ENCODE data around the gene MARCHF7. TPM values are rescaled to one million over a fixed set of nuclear protein-coding genes. Genes with fewer than 3 reads are reported as not detected.
"Not testable (repeated sequence)": the region's sequence is repeated elsewhere in the genome, so short reads cannot be mapped to it uniquely, and the experiment has no call there.

The MARCHF7 gene
- total RNA-seq, 1 experiment from 2014 or later = 90.7 TPM

DNA sequence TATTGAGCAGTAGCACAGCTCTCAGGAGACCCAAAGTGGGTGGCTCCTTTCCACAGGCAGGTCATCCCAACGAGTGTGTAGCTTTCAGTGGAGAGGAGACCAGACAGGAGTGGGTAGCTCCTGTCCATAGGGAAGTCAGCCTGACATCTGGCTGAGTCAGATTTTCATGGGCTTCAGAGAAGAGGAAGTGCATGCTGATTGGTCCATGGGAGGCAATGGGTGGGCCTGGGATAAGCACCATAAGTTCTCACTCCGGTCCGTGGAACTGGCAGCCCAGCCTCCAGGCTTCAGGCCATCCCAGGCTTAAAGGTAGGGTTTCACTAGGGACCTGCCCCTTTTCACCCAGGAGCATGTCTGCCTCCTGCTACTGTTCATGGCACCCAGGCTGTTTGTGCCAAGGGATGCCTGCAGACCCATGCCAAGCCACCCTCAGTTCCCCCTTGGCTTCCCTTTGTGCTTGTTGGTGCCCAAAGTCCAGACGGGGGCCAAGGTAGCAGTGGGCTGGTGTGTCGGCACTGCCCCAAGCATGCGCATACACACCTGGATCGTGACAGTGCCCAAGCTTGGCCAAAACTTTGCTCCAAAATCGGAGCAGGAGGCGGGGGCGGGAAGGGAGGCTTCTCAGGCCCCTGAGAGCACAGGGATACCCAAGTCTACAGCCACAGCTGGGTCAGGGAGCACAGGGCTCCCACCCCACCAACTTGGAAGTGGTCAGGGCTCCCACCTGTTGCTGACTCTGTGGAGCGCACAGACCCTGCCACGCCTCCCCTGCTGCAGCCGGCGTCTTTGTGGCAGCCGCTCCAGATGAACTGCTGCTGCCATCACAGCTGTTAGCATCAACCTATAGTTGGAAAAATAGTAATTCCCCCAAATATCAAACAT lies 26.4 kb downstream of the MARCHF7 start:
- no peak overlapping the region for H3K4me3 Mint-ChIP-seq (ENCODE audit: unreplicated experiment)
- Histone ChIP-seq H3K9me3 (no peaks in the 10 kb centered on the region), H3K4me3 (ENCODE audit: low read depth, low read length) (no peak overlapping the region), H3K36me3 (ENCODE audit: control insufficient read depth, insufficient read depth, low read length) (peaks cover 8% of the 10 kb centered on the region), H3K4me1 (no peaks in the 10 kb centered on the region), H3K27me3 (replicated peaks; ENCODE audit: control insufficient read depth, insufficient read depth, low read length) (no peaks in the 10 kb centered on the region)
- H3K36me3 Mint-ChIP-seq (ENCODE audit: insufficient read depth, unreplicated experiment) = peaks cover 76% of the 10 kb centered on the region
- no peaks in the 10 kb centered on the region for H3K4me1 Mint-ChIP-seq (ENCODE audit: low read depth, unreplicated experiment)
- H3K9me3 Mint-ChIP-seq (ENCODE audit: unreplicated experiment) = no peaks in the 10 kb centered on the region
- no peak for DNase-seq
- POLR2A ChIA-PET = no interaction called here
- intact Hi-C loops (cut with micrococcal nuclease; ENCODE audit: unreplicated experiment) = no loop called here
- TF ChIP-seq, protein P1, sequence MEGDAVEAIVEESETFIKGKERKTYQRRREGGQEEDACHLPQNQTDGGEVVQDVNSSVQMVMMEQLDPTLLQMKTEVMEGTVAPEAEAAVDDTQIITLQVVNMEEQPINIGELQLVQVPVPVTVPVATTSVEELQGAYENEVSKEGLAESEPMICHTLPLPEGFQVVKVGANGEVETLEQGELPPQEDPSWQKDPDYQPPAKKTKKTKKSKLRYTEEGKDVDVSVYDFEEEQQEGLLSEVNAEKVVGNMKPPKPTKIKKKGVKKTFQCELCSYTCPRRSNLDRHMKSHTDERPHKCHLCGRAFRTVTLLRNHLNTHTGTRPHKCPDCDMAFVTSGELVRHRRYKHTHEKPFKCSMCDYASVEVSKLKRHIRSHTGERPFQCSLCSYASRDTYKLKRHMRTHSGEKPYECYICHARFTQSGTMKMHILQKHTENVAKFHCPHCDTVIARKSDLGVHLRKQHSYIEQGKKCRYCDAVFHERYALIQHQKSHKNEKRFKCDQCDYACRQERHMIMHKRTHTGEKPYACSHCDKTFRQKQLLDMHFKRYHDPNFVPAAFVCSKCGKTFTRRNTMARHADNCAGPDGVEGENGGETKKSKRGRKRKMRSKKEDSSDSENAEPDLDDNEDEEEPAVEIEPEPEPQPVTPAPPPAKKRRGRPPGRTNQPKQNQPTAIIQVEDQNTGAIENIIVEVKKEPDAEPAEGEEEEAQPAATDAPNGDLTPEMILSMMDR (IDR thresholded peaks at IDR 0.05; ENCODE audit: insufficient read depth in 1 of 2, low read depth in 1 of 2, low read length in 1 of 2, severe bottlenecking in 1 of 2, unreplicated experiment in 1 of 2) = no peak
- BruUV-seq (replicated peaks) = no TSS peak
- CTCF ChIA-PET = no interaction called here
- no peaks in the 10 kb centered on the region for H3K27me3 Mint-ChIP-seq (ENCODE audit: insufficient read depth, unreplicated experiment)
- H3K27ac Mint-ChIP-seq (ENCODE audit: unreplicated experiment) = no peak overlapping the region

DNA sequence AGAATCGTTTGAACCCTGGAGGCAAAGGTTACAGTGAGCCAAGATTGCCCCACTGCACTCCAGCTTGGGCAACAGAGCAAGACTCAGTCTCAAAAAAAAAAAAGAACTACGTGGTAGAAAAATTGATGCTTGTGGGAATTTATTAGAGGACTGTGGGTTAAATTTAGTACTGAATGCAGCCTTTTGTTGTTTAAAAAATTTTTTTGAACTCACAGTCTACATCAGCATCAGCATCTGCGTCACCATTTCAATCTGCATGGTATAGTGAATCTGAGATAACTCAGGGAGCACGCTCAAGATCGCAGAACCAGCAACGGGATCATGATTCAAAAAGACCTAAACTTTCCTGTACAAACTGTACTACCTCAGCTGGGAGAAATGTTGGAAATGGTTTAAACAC lies 30.5 kb downstream of the MARCHF7 start:
- Mint-ChIP-seq H3K9me3 (ENCODE audit: unreplicated experiment) (no peaks in the 10 kb centered on the region), H3K36me3 (ENCODE audit: insufficient read depth, unreplicated experiment) (peaks cover 78% of the 10 kb centered on the region), H3K4me3 (ENCODE audit: unreplicated experiment) (no peak overlapping the region), H3K27me3 (ENCODE audit: insufficient read depth, unreplicated experiment) (no peaks in the 10 kb centered on the region), H3K4me1 (ENCODE audit: low read depth, unreplicated experiment) (peaks cover 9% of the 10 kb centered on the region), H3K27ac (ENCODE audit: unreplicated experiment) (no peak overlapping the region)
- no peak for DNase-seq
- CTCF ChIA-PET = interaction anchor here (0.7 kb wide), 1 partner anchor 227 kb away, joined by 4 read pairs; no protein-coding TSS in a partner anchor
- no TSS peak for BruUV-seq (replicated peaks)
- TF ChIP-seq, protein P1 (IDR thresholded peaks at IDR 0.05; ENCODE audit: insufficient read depth in 1 of 2, low read depth in 1 of 2, low read length in 1 of 2, severe bottlenecking in 1 of 2, unreplicated experiment in 1 of 2) = no peak
- Histone ChIP-seq H3K4me3 (ENCODE audit: low read depth, low read length) (no peak overlapping the region), H3K36me3 (ENCODE audit: control insufficient read depth, insufficient read depth, low read length) (peaks cover 5% of the 10 kb centered on the region), H3K27me3 (replicated peaks; ENCODE audit: control insufficient read depth, insufficient read depth, low read length) (no peaks in the 10 kb centered on the region), H3K4me1 (no peaks in the 10 kb centered on the region), H3K9me3 (no peaks in the 10 kb centered on the region)
- intact Hi-C loops (cut with micrococcal nuclease; ENCODE audit: unreplicated experiment) = no loop called here
- POLR2A ChIA-PET = no interaction called here

DNA sequence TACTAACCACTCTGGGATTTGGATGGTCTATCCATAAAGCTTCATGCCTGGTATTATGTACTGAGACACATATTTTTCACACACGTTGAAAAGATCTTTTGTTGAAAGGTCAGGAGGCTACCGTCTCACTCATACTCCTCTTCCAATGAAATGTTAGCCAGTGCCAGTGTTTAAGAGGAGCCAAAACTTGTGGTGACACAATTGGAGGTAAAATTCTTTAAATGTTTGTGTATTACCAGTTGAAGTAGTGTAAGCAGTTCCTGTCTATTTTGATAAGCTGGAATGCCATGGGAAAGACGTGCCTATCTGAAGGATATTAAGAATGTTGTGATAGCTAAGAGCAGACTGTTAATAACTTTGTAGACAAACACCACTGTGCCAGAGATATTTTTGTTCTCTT lies 32.1 kb downstream of the MARCHF7 start:
- ChIA-PET POLR2A (interaction anchor here (0.6 kb wide), 1 partner anchor 129 kb away, joined by 7 read pairs; no protein-coding TSS in a partner anchor), CTCF (interaction anchor here (0.6 kb wide), 1 partner anchor 21 kb away, joined by 3 read pairs; no protein-coding TSS in a partner anchor)
- H3K9me3 ChIP-seq = no peaks in the 10 kb centered on the region
- peaks cover 78% of the 10 kb centered on the region for H3K36me3 Mint-ChIP-seq (ENCODE audit: insufficient read depth, unreplicated experiment)
- no peak overlapping the region for H3K4me3 Mint-ChIP-seq (ENCODE audit: unreplicated experiment)
- no peaks in the 10 kb centered on the region for H3K9me3 Mint-ChIP-seq (ENCODE audit: unreplicated experiment)
- H3K4me1 ChIP-seq = no peaks in the 10 kb centered on the region
- TF ChIP-seq, protein P1 (IDR thresholded peaks at IDR 0.05; ENCODE audit: insufficient read depth in 1 of 2, low read depth in 1 of 2, low read length in 1 of 2, severe bottlenecking in 1 of 2, unreplicated experiment in 1 of 2) = no peak
- H3K4me3 ChIP-seq (ENCODE audit: low read depth, low read length) = no peak overlapping the region
- no peaks in the 10 kb centered on the region for H3K36me3 ChIP-seq (ENCODE audit: control insufficient read depth, insufficient read depth, low read length)
- H3K27me3 ChIP-seq (replicated peaks; ENCODE audit: control insufficient read depth, insufficient read depth, low read length) = no peaks in the 10 kb centered on the region
- peaks cover 9% of the 10 kb centered on the region for H3K4me1 Mint-ChIP-seq (ENCODE audit: low read depth, unreplicated experiment)
- no peaks in the 10 kb centered on the region for H3K27me3 Mint-ChIP-seq (ENCODE audit: insufficient read depth, unreplicated experiment)
- BruUV-seq (replicated peaks) = no TSS peak
- H3K27ac Mint-ChIP-seq (ENCODE audit: unreplicated experiment) = peak overlapping the region; percentile 15
- no peak for DNase-seq
- intact Hi-C loops (cut with micrococcal nuclease; ENCODE audit: unreplicated experiment) = no loop called here

DNA sequence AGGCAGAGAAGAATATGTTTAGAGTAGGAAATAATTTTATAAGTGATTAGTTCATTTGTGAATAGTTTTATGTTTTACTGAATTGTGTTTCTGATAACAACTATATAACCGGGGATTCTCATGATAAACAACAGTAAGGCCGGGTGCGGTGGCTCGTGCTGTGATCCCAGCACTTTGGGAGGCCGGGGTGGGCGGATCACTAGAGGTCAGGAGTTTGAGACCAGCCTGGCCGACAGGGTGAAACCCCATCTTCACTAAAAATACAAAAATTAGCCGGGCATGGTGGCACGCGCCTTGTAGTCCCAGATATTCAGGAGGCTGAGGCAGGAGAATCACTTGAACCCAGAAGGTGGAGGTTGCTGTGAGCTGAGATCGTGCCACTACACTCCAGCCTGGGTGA lies 32.9 kb downstream of the MARCHF7 start:
- peaks cover 84% of the 10 kb centered on the region for H3K36me3 Mint-ChIP-seq (ENCODE audit: insufficient read depth, unreplicated experiment)
- POLR2A ChIA-PET; H3K4me1 Mint-ChIP-seq (ENCODE audit: low read depth, unreplicated experiment): not testable (repeated sequence)

More for the DNA sequence above, 32.9 kb downstream of the MARCHF7 start:
- BruUV-seq (replicated peaks); H3K27me3 ChIP-seq (replicated peaks; ENCODE audit: control insufficient read depth, insufficient read depth, low read length); H3K9me3 Mint-ChIP-seq (ENCODE audit: unreplicated experiment); H3K4me1 ChIP-seq; H3K27ac Mint-ChIP-seq (ENCODE audit: unreplicated experiment); CTCF ChIA-PET; H3K4me3 Mint-ChIP-seq (ENCODE audit: unreplicated experiment); H3K27me3 Mint-ChIP-seq (ENCODE audit: insufficient read depth, unreplicated experiment); H3K36me3 ChIP-seq (ENCODE audit: control insufficient read depth, insufficient read depth, low read length); H3K9me3 ChIP-seq; intact Hi-C loops (cut with micrococcal nuclease; ENCODE audit: unreplicated experiment); DNase-seq; H3K4me3 ChIP-seq (ENCODE audit: low read depth, low read length): not testable (repeated sequence)

Data from Caco-2 (cell line).